ENCODE results near the gene NFILZ. TPM values are rescaled to one million over a fixed set of nuclear protein-coding genes. Genes with fewer than 3 reads are reported as not detected.
A peak's percentile ranks its signal among the peaks of the same experiment; 100 is the strongest.

Gene NFILZ
- total and polyA plus RNA-seq, 10 donors: not detected

DNA sequence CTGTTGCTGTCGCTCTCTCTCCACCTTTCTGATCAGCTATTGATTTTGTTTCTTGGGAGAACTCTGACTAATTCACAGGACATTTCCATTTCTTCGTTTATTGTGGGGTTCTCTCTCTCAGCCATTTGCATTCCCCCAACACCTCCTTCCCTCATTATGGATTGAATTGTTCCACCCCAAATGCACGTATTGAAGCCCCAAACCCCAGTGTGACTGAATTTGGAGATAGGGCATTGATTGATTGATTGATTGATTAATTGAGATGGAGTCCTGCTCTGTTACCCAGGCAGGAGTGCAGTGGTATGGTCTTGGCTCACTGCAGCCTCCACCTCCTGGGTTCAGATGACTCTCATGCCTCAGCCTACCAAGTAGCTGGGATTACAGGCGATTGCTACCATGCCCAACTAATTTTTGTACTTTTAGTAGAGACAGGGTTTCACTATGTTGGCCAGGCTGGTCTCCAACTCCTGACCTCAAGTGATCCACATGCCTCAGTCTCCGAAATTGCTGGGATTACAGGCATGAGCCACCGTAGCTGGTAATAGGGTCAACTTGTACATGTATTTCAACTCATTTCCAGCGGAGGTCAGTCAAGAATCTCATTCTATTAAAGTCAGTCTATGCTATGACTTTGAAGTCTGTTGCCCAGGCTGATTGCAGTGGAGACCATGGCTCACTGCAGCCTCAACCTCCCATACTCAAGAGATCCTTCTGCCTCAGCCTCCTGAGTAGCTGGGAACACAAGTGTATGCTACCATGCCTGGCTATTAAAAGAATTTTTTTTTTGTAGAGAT lies 13.6 kb downstream of the NFILZ start:
- Histone ChIP-seq H3K4me1 (peaks cover 0 to 61% (median 15%) of the 10 kb centered on the region in 6 donors), H3K27ac (no peak overlapping the region), H3K4me3 (no peak overlapping the region), H3K27me3 (replicated peaks in 1 of 7) (peaks cover 0 to 41% (median 0%) of the 10 kb centered on the region in 7 donors), H3K9me3 (peaks cover 0 to 7% (median 4%) of the 10 kb centered on the region in 8 donors), H3K36me3 (no peaks in the 10 kb centered on the region)
- 72 to 91% (median 78%) methylated on average over 7 of the region's 7 CpGs for WGBS, 5 donors
- intact Hi-C loops (cut with DNase I; ENCODE audit: low total_unique reads): loop anchor here (5.0 kb wide), 1 partner anchor 292 kb away; no protein-coding TSS in a partner anchor
- no peak for DNase-seq
- TF ChIP-seq, protein P1, sequence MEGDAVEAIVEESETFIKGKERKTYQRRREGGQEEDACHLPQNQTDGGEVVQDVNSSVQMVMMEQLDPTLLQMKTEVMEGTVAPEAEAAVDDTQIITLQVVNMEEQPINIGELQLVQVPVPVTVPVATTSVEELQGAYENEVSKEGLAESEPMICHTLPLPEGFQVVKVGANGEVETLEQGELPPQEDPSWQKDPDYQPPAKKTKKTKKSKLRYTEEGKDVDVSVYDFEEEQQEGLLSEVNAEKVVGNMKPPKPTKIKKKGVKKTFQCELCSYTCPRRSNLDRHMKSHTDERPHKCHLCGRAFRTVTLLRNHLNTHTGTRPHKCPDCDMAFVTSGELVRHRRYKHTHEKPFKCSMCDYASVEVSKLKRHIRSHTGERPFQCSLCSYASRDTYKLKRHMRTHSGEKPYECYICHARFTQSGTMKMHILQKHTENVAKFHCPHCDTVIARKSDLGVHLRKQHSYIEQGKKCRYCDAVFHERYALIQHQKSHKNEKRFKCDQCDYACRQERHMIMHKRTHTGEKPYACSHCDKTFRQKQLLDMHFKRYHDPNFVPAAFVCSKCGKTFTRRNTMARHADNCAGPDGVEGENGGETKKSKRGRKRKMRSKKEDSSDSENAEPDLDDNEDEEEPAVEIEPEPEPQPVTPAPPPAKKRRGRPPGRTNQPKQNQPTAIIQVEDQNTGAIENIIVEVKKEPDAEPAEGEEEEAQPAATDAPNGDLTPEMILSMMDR (IDR thresholded peaks at IDR 0.05 in 8 of 11, conservative IDR thresholded peaks at IDR 0.05 in 3 of 11): no peak
- TF ChIP-seq POLR2A (IDR thresholded peaks at IDR 0.05) (no peak), POLR2AphosphoS5 (IDR thresholded peaks at IDR 0.05) (no peak)

DNA sequence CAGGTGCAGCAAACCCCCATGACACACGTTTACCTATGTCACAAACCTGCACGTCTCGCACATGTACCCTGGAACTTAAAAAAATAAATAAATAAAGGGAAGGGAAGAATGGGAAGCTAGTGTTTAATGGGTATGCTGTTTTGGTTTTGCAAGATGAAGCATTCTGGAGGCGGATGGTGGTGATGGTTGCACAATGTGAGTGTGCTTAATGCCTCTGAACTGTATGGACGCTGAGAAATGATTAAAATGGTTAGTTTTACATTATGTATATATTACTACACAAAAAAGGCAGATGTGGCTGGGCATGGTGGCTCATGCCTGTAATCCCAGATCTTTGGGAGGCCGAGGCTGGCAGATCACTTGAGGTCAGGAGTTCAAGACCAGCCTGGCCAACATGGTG lies 17.8 kb downstream of the NFILZ start:
- intact Hi-C loops (cut with DNase I; ENCODE audit: low total_unique reads): no loop called here
- H3K4me1 ChIP-seq: peaks cover 0 to 48% (median 10%) of the 10 kb centered on the region in 6 donors

DNA sequence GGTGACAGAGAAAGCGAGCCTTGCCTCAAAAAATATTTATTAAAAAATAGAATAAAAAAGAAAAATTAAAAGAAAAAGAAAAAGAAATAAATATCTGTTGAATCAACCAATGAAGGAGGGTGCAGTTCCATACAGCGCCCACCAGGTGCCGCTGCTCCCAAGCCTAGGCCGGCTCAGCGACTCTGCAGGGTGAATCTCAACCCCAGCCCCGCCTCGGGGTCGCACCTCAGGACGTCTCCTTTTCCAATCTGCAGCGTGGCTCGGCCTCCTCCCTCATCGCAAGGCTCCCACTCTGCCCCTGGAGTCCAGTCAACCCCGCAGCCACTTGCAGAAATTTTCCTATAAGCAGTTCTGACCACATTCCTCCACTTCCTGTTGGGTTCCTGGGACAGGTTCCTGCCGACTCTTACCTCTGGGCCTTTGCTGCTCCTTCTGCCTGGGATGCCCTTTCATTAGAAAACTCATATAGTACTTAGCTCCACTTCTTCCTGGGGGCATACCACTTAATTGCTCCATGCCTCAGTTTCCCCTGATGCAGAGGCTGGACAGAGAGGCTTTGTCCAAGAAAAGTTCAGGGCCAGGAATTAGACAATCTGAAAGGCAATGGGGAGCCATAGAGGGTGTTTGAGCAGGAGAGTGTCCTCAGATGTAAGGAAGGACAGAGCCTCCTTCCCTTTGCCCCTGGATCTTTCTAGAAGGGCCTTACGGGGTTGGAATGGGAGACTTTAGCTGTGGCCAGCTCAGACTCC lies 24.3 kb downstream of the NFILZ start:
- WGBS, 5 donors: 4 to 6% (median 5%) methylated on average over 15 of the region's 15 CpGs
- H3K9me3 ChIP-seq: no peaks in the 10 kb centered on the region
- H3K36me3 ChIP-seq: no peaks in the 10 kb centered on the region
- peaks cover 0 to 26% (median 0%) of the 10 kb centered on the region in 7 donors for H3K27me3 ChIP-seq (replicated peaks in 1 of 7)
- H3K4me3 ChIP-seq: peak overlapping the region in 2 of 8 donors; percentile 24 to 53
- peak; percentile 90 for DNase-seq
- no peak overlapping the region for H3K27ac ChIP-seq
- H3K4me1 ChIP-seq: peaks cover 3 to 29% (median 15%) of the 10 kb centered on the region in 6 donors
- intact Hi-C loops (cut with DNase I; ENCODE audit: low total_unique reads): loop anchor here (5.0 kb wide), 2 partner anchors 38 to 423 kb away; no protein-coding TSS in a partner anchor
- TF ChIP-seq POLR2AphosphoS5 (IDR thresholded peaks at IDR 0.05) (peak in 1 of 3 donors; percentile 10), POLR2A (IDR thresholded peaks at IDR 0.05) (no peak)
- TF ChIP-seq, protein P1 (IDR thresholded peaks at IDR 0.05 in 8 of 11, conservative IDR thresholded peaks at IDR 0.05 in 3 of 11): peak; percentile 75 to 99 (median 94)

More for the DNA sequence above, 17.8 kb downstream of the NFILZ start:
- Histone ChIP-seq H3K27me3 (replicated peaks in 1 of 7) (peaks cover 0 to 27% (median 0%) of the 10 kb centered on the region in 7 donors), H3K36me3 (no peaks in the 10 kb centered on the region), H3K9me3 (no peaks in the 10 kb centered on the region), H3K4me3 (no peak overlapping the region), H3K27ac (peak overlapping the region in 4 of 8 donors; percentile 5 to 62 (median 39))
- no peak for DNase-seq
- WGBS, 5 donors: 42 to 78% (median 58%) methylated on average over 6 of the region's 6 CpGs
- TF ChIP-seq POLR2AphosphoS5 (IDR thresholded peaks at IDR 0.05): no peak
- TF ChIP-seq, protein P1 (IDR thresholded peaks at IDR 0.05 in 8 of 11, conservative IDR thresholded peaks at IDR 0.05 in 3 of 11): no peak
- TF ChIP-seq POLR2A (IDR thresholded peaks at IDR 0.05): no peak
